ENCODE data around the gene RTF2. TPM values are rescaled to one million over a fixed set of nuclear protein-coding genes. Genes with fewer than 3 reads are reported as not detected.

Gene RTF2
- total RNA-seq, 1 donor from 2014 or later = 91.2 TPM

GRCh38 chr20:56438284-56438683 is 30.1 kb upstream of the RTF2 start:
- no peak for DNase-seq (ENCODE audit: low spot score)

GRCh38 chr20:56439771-56440291 is 28.6 kb upstream of the RTF2 start:
- no peak for DNase-seq (ENCODE audit: low spot score)

GRCh38 chr20:56440346-56441007 is 27.9 kb upstream of the RTF2 start:
- no peak for DNase-seq (ENCODE audit: low spot score)

GRCh38 chr20:56442389-56443365 is 25.8 kb upstream of the RTF2 start:
- DNase-seq (ENCODE audit: low spot score) = no peak

- no peak for DNase-seq (ENCODE audit: low spot score)
These were observed 24.5 kb upstream of the RTF2 start for GRCh38 chr20:56443654-56444540.

GRCh38 chr20:56445130-56445529 is 23.3 kb upstream of the RTF2 start:
- DNase-seq (ENCODE audit: low spot score) = no peak

GRCh38 chr20:56445540-56445939 is 22.9 kb upstream of the RTF2 start:
- DNase-seq (ENCODE audit: low spot score) = no peak

GRCh38 chr20:56447227-56447626 is 21.2 kb upstream of the RTF2 start:
- no peak for DNase-seq (ENCODE audit: low spot score)

- DNase-seq (ENCODE audit: low spot score) = no peak
These were observed 19.0 kb upstream of the RTF2 start for GRCh38 chr20:56449459-56449858.

GRCh38 chr20:56451056-56451765 is 17.2 kb upstream of the RTF2 start:
- no peak for DNase-seq (ENCODE audit: low spot score)

GRCh38 chr20:56453352-56453751 is 15.1 kb upstream of the RTF2 start:
- no peak for DNase-seq (ENCODE audit: low spot score)

- DNase-seq (ENCODE audit: low spot score) = no peak
These were observed 13.7 kb upstream of the RTF2 start for GRCh38 chr20:56454754-56455153.

GRCh38 chr20:56458206-56458821 is 10.1 kb upstream of the RTF2 start:
- DNase-seq (ENCODE audit: low spot score) = no peak

GRCh38 chr20:56460459-56460858 is 8.0 kb upstream of the RTF2 start:
- no peak for DNase-seq (ENCODE audit: low spot score)

GRCh38 chr20:56461576-56461975 is 6.9 kb upstream of the RTF2 start:
- DNase-seq (ENCODE audit: low spot score) = no peak

- DNase-seq (ENCODE audit: low spot score) = no peak
These were observed 5.0 kb upstream of the RTF2 start for GRCh38 chr20:56463428-56463827.

GRCh38 chr20:56465997-56466396 is 2.4 kb upstream of the RTF2 start:
- DNase-seq (ENCODE audit: low spot score) = no peak

- no peak for DNase-seq (ENCODE audit: low spot score)
These were observed 485 bp upstream of the RTF2 start for GRCh38 chr20:56467968-56468315.

- no peak for DNase-seq (ENCODE audit: low spot score)
These were observed 636 bp downstream of the RTF2 start for GRCh38 chr20:56469077-56469449.

- no peak for DNase-seq (ENCODE audit: low spot score)
These were observed 15.5 kb downstream of the RTF2 start for GRCh38 chr20:56483970-56484369.

GRCh38 chr20:56487216-56487615 is 18.8 kb downstream of the RTF2 start:
- DNase-seq (ENCODE audit: low spot score) = no peak

Measured in ureter (tissue), 1 donor.